Left lung (tissue), 10 donors: ENCODE measurements around the gene SBF1. TPM values are rescaled to one million over a fixed set of nuclear protein-coding genes. Genes with fewer than 3 reads are reported as not detected.
A peak's percentile ranks its signal among the peaks of the same experiment; 100 is the strongest.

Experiments
- ATAC-seq: fragments of 200-7000 bp; cut with Tn5 transposase; one replicate; pipeline ENCODE4 v1.9.1; 2020; ENCODE audit warnings: moderate library complexity
- DNase-seq, 4 donors: peaks; one replicate each; pipeline ENCODE4 v3.0.0-alpha.2; 2013 to 2020
- H3K27ac ChIP-seq, 2 donors: fragments of 200-600 bp; sonication (generic) in 1 of 2; one replicate each; pipeline versions ENCODE4 v1.5.0 to v1.8.0; 2020 to 2021
- H3K27me3 ChIP-seq, 2 donors: fragments of 200-600 bp; sonication (generic) in 1 of 2; one replicate each; pipeline versions ENCODE4 v1.5.0 to v1.8.0; 2020 to 2021
- H3K36me3 ChIP-seq, 2 donors: fragments of 200-600 bp; sonication (generic) in 1 of 2; one replicate each; pipeline versions ENCODE4 v1.5.0 to v1.8.0; 2020 to 2021
- H3K4me1 ChIP-seq, 2 donors: fragments of 200-600 bp; one replicate each; pipeline ENCODE4 v1.8.0; 2021
- H3K4me3 ChIP-seq, 2 donors: fragments of 200-600 bp; sonication (generic) in 1 of 2; one replicate each; pipeline versions ENCODE4 v1.5.0 to v1.8.0; 2020 to 2021; ENCODE audit warnings: mild to moderate bottlenecking in 1 of 2
- H3K9me3 ChIP-seq, 2 donors: fragments of 200-600 bp; sonication (generic) in 1 of 2; one replicate each; pipeline versions ENCODE4 v1.5.0 to v1.8.0; 2020 to 2021
- CTCF ChIP-seq, 2 donors: fragments of 200-600 bp; sonication (generic) in 1 of 2; IDR thresholded peaks; one replicate each; pipeline versions ENCODE4 v1.5.0 to v1.8.0; 2021; ENCODE audit warnings: antibody characterized with exemption in 2 of 2
- intact Hi-C, 2 donors: fragments of 100-400 bp; cut with DNase I; formaldehyde crosslinking; loops; one replicate each; pipeline versions ENCODE4 v1.11.2 to v1.14.2; 2022
- polyA plus RNA-seq, 6 donors: library from polyadenylated mRNA; unstranded; fragments of 120-200 nt; gene quantifications; one replicate each; pipeline ENCODE4 v1.2.1, GENCODE V29; 2013; ENCODE audit not compliant: insufficient read length in 6 of 6
- total RNA-seq, 2 donors: library from RNA; stranded (reverse); fragmentation: NEBNext Ultra II Directional; extraction: Animal tissue kit (Norgen Biotek cat#: 25700); gene quantifications; one replicate each; pipeline ENCODE4 v1.2.1, GENCODE V29; 2021
- donor health status: DM: no; HTN: yes; CAD: no.
- donor health status: DM: no; HTN: no; CAD: no.

The SBF1 gene
- total and polyA plus RNA-seq, 8 donors = 31.6 to 69.9 (median 41.9) TPM

- ATAC-seq (no peak), DNase-seq (peak in 1 of 4 donors; percentile 71)
- Histone ChIP-seq H3K27me3 (no peaks in the 10 kb centered on the region), H3K27ac (no peak overlapping the region), H3K4me1 (no peaks in the 10 kb centered on the region), H3K9me3 (no peaks in the 10 kb centered on the region), H3K4me3 (no peak overlapping the region), H3K36me3 (peaks cover 0 to 84% of the 10 kb centered on the region in 2 donors)
- intact Hi-C loops = no loop called here
- TF ChIP-seq CTCF (IDR thresholded peaks at IDR 0.05) = no peak
These were observed 42.5 kb downstream of the SBF1 start for GRCh38 chr22:50432131-50432876.

GRCh38 chr22:50425179-50425916 is 49.5 kb downstream of the SBF1 start:
- intact Hi-C loops = no loop called here
- ATAC-seq (no peak), DNase-seq (no peak)
- H3K27me3 ChIP-seq = no peaks in the 10 kb centered on the region
- TF ChIP-seq CTCF (IDR thresholded peaks at IDR 0.05) = no peak
- no peak overlapping the region for H3K4me3 ChIP-seq
- no peaks in the 10 kb centered on the region for H3K4me1 ChIP-seq
- no peaks in the 10 kb centered on the region for H3K9me3 ChIP-seq
- H3K36me3 ChIP-seq = peaks cover 0 to 99% of the 10 kb centered on the region in 2 donors
- H3K27ac ChIP-seq = no peak overlapping the region

- ATAC-seq = no peak
- Histone ChIP-seq H3K4me1 (no peaks in the 10 kb centered on the region), H3K4me3 (no peak overlapping the region), H3K27me3 (no peaks in the 10 kb centered on the region), H3K9me3 (no peaks in the 10 kb centered on the region), H3K36me3 (peaks cover 0 to 100% of the 10 kb centered on the region in 2 donors), H3K27ac (no peak overlapping the region)
- no peak for TF ChIP-seq CTCF (IDR thresholded peaks at IDR 0.05)
- intact Hi-C loops = no loop called here
- peak in 1 of 4 donors; percentile 75 for DNase-seq
These were observed 50.9 kb downstream of the SBF1 start for GRCh38 chr22:50423956-50424355.

GRCh38 chr22:50422961-50423815 is 51.6 kb downstream of the SBF1 start:
- TF ChIP-seq CTCF (IDR thresholded peaks at IDR 0.05) = no peak
- no peaks in the 10 kb centered on the region for H3K4me1 ChIP-seq
- DNase-seq (no peak), ATAC-seq (no peak)
- no peaks in the 10 kb centered on the region for H3K9me3 ChIP-seq
- H3K36me3 ChIP-seq = peaks cover 0 to 100% of the 10 kb centered on the region in 2 donors
- intact Hi-C loops = no loop called here
- H3K27me3 ChIP-seq = no peaks in the 10 kb centered on the region
- H3K4me3 ChIP-seq = no peak overlapping the region
- H3K27ac ChIP-seq = no peak overlapping the region
